Heart left ventricle (tissue), 16 donors: ENCODE data around the gene FBXO21. TPM values are rescaled to one million over a fixed set of nuclear protein-coding genes. Genes with fewer than 3 reads are reported as not detected.

Source experiments
- ATAC-seq, 4 donors: fragments of 200-7000 bp; cut with Tn5 transposase; one replicate each; pipeline ENCODE4 v1.9.1; 2020 to 2022; ENCODE audit warnings: moderate library complexity in 4 of 4, mild to moderate bottlenecking in 3 of 4, moderate number of reproducible peaks in 1 of 4
- DNase-seq, 5 donors: peaks; one replicate each; pipeline ENCODE4 v3.0.0-alpha.2; 2020
- H3K27ac ChIP-seq, 12 donors: fragments of 200-600 bp; sonication (generic) in 4 of 12; one replicate each; pipeline versions ENCODE4 v1.5.0 to v1.8.0; 2016 to 2022; ENCODE audit warnings: mild to moderate bottlenecking in 2 of 12
- H3K27me3 ChIP-seq, 9 donors: fragments of 200-600 bp; sonication (generic) in 2 of 9; one replicate each; pipeline versions ENCODE4 v1.5.1 to v1.8.0; 2016 to 2022; ENCODE audit warnings: mild to moderate bottlenecking in 3 of 9
- H3K36me3 ChIP-seq, 9 donors: fragments of 200-600 bp; sonication (generic) in 2 of 9; one replicate each; pipeline versions ENCODE4 v1.5.0 to v1.8.0; 2018 to 2022; ENCODE audit warnings: mild to moderate bottlenecking in 2 of 9
- H3K4me1 ChIP-seq, 12 donors: fragments of 200-600 bp; sonication (generic) in 4 of 12; one replicate each; pipeline versions ENCODE4 v1.5.0 to v1.8.0; 2016 to 2022; ENCODE audit warnings: mild to moderate bottlenecking in 3 of 12
- H3K4me3 ChIP-seq, 12 donors: fragments of 200-600 bp; sonication (generic) in 4 of 12; one replicate each; pipeline versions ENCODE4 v1.5.0 to v1.8.0; 2017 to 2022; ENCODE audit warnings: mild to moderate bottlenecking in 9 of 12, moderate library complexity in 4 of 12
- H3K9me3 ChIP-seq, 12 donors: fragments of 200-600 bp; sonication (generic) in 4 of 12; one replicate each; pipeline versions ENCODE4 v1.5.0 to v1.8.0; 2016 to 2022; ENCODE audit warnings: mild to moderate bottlenecking in 1 of 12
- POLR2A ChIP-seq, 2 donors: fragments of 450-650 bp; IDR thresholded peaks; one replicate each; pipeline ENCODE4 v1.6.1; 2017; ENCODE audit warnings: antibody characterized with exemption in 2 of 2, mild to moderate bottlenecking in 2 of 2, moderate library complexity in 2 of 2
- WGBS, 4 donors: extraction: QIAGEN DNeasy Blood & Tissue Kit in 2 of 4; methylation state at CpG; one replicate each; pipeline versions ENCODE4 v1.1.5 to v1.1.7; 2013 to 2018; 5-methylcytosine and 5-hydroxymethylcytosine counted together
- intact Hi-C, 10 donors: fragments of 100-400 bp; cut with DNase I; formaldehyde crosslinking; loops; one replicate each; pipeline versions ENCODE4 v1.11.1 to v1.14.2; 2022
- polyA plus RNA-seq, 2 donors: library from polyadenylated mRNA; stranded (reverse); fragments of 200-250 nt; gene quantifications; one replicate each; pipeline ENCODE4 v1.2.3, GENCODE V29; 2013
- total RNA-seq, 9 donors: library from RNA; depleted of rRNA in 2 of 9; stranded (reverse); fragments of >200 nt in 2 of 9; fragmentation: NEBNext Ultra II Directional in 3 of 9; extraction: Animal tissue kit (Norgen Biotek cat#: 25700) in 3 of 9; gene quantifications; one replicate each; pipeline versions ENCODE4 v1.1.0 to v1.2.4, GENCODE V29; 2016 to 2023
- TF ChIP-seq, protein P1 (sequence below), 12 donors: fragments of 200-600 bp; sonication (generic) in 4 of 12; IDR thresholded peaks; one replicate each; pipeline versions ENCODE4 v1.5.0 to v1.8.0; 2018 to 2022; ENCODE audit warnings: antibody characterized with exemption in 12 of 12, mild to moderate bottlenecking in 5 of 12
- donor health status: ischemic (EF 13 %, LVEDD 7.1; RV severe dilation, severe dysfunction).
- donor health status: healthy with polysubstance abuse.
- donor health status: DM: no; HTN: yes; CAD: no.
- donor health status: DM: no; HTN: no; CAD: no.
- donor health status: ischemic (EF 25% LVEDD 6.9; RV normal size, moderate dysfunction).
- donor health status: ischemic (EF 25% LVEDD 5.7; RV mildly dilated, moderate dysfunction).
- donor health status: healthy.
- donor health status: DM: yes; HTN: yes; CAD: no.
- donor health status: ischemic (EF 35%, LVEDD 5.7; RV mildly dilated, moderate dysfunction).
- donor health status: nonischemic (EF 11% LVEDD 7.7; RV severe dilation, severe dysfunction).
- donor health status: DM: yes; HTN: yes; CAD: no.
- donor health status: PGD.
- donor health status: ischemic (EF 29% LVEDD 5.4; RV normal size, mild dysfunction).
- donor health status: nonischemic (EF 23%, LVEDD 6.1; RV moderate dilation, normal function).

The FBXO21 gene
- total and polyA plus RNA-seq, 11 donors, result 10.9 to 82.4 (median 44.1) TPM

DNA sequence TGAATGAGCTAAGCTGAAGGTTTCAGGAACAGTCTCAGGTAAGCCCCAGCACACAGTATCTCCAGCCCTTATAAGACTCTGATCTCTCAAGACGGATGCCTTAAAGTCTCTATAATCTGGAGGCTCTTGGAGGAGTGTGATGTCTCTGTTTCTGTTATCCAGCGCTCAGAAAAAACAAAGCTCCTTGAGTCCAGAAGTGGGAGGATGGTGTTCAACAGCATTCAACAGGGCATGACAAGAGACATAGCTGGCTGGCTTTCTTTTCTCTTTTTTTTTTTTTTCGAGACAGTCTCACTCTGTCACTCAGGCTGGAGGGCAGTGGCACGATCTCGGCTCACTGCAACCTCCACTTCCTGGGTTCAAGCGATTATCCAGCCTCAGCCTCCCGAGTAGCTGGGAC lies 59.5 kb downstream of the FBXO21 start:
- intact Hi-C loops, result no loop called here
- WGBS, 4 donors, result 75 to 80% (median 75%) methylated on average over 7 of the region's 7 CpGs
- Histone ChIP-seq H3K27me3 (no peaks in the 10 kb centered on the region), H3K4me3 (no peak overlapping the region), H3K27ac (no peak overlapping the region), H3K36me3 (no peaks in the 10 kb centered on the region), H3K4me1 (peaks cover 0 to 12% (median 0%) of the 10 kb centered on the region in 12 donors), H3K9me3 (no peaks in the 10 kb centered on the region)
- no peak for ATAC-seq
- TF ChIP-seq, protein P1, sequence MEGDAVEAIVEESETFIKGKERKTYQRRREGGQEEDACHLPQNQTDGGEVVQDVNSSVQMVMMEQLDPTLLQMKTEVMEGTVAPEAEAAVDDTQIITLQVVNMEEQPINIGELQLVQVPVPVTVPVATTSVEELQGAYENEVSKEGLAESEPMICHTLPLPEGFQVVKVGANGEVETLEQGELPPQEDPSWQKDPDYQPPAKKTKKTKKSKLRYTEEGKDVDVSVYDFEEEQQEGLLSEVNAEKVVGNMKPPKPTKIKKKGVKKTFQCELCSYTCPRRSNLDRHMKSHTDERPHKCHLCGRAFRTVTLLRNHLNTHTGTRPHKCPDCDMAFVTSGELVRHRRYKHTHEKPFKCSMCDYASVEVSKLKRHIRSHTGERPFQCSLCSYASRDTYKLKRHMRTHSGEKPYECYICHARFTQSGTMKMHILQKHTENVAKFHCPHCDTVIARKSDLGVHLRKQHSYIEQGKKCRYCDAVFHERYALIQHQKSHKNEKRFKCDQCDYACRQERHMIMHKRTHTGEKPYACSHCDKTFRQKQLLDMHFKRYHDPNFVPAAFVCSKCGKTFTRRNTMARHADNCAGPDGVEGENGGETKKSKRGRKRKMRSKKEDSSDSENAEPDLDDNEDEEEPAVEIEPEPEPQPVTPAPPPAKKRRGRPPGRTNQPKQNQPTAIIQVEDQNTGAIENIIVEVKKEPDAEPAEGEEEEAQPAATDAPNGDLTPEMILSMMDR (IDR thresholded peaks at IDR 0.05), result no peak
- no peak for TF ChIP-seq POLR2A (IDR thresholded peaks at IDR 0.05)
- no peak for DNase-seq

DNA sequence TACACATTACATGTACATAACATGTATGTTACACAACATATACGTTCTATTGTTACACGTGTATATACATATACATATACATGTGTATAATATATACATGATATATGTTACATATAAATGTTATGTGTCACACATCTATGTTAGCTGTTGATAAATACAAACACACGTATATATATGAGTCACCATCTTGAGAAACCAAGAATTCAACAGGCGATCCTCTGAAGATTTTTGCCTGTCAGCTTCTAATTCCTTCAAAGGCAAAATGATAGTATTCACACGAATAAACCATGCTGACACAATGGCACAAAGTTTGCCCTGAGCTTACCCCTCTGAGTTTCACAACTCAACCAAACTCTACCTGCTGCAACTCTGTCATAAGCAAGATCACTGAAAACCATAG lies 60.9 kb downstream of the FBXO21 start:
- ATAC-seq, result no peak
- H3K27ac ChIP-seq, result no peak overlapping the region
- intact Hi-C loops, result loop anchor here in 2 of 10 donors (10.0 kb wide), 2 partner anchors 415 to 425 kb away; no protein-coding TSS in a partner anchor
- TF ChIP-seq, protein P1 (IDR thresholded peaks at IDR 0.05), result no peak
- no peak for TF ChIP-seq POLR2A (IDR thresholded peaks at IDR 0.05)
- no peaks in the 10 kb centered on the region for H3K27me3 ChIP-seq
- WGBS, 4 donors, result 87 to 94% (median 89%) methylated on average over 5 of the region's 5 CpGs
- H3K36me3 ChIP-seq, result no peaks in the 10 kb centered on the region
- no peak for DNase-seq
- H3K4me1 ChIP-seq, result peaks cover 0 to 8% (median 0%) of the 10 kb centered on the region in 12 donors
- no peak overlapping the region for H3K4me3 ChIP-seq
- H3K9me3 ChIP-seq, result no peaks in the 10 kb centered on the region

DNA sequence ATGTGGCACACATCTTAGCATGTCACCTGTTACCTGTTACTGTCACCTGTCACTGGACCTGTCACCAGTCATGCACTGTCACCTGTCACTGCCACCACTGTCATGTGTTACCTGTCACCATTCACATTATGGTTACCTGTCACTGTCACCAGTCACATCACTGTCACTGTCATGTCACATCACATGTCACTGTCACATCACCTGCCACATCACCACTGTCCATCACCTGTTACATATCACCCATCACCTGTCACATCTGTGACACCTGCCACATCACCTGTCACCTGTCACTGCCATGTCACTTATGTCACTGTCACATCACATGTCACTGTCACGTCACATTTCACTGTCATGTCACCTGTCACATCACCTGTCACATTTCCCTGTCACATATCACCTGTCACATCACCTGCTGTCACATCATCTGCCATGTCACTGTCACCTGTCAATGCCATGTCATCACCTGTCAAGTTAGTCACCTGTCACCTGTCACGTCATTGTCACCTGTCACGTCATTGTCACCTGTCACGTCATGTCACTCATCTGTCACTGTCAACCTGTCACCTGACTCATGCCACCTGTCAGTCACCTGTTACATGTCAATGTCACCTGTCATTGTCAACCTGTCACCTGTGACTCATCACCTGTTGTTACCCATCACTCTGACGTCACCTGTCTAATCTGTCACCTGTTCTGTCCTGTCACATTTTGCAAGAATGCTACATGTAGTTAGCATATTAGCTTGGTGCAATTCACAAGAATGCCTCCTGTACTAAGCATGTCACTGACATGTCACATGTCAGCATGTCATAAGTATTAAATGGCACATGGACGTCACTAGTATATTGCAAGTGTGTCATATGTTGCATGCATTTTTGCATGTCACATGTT lies 62.1 kb downstream of the FBXO21 start:
- intact Hi-C loops, result loop anchor here in 2 of 10 donors (10.0 kb wide), 2 partner anchors 413 to 423 kb away; no protein-coding TSS in a partner anchor
- TF ChIP-seq, protein P1 (IDR thresholded peaks at IDR 0.05), result no peak
- TF ChIP-seq POLR2A (IDR thresholded peaks at IDR 0.05), result no peak
- DNase-seq (no peak), ATAC-seq (no peak)
- no peak overlapping the region for H3K27ac ChIP-seq
- no peak overlapping the region for H3K4me3 ChIP-seq
- no peaks in the 10 kb centered on the region for H3K9me3 ChIP-seq
- H3K4me1 ChIP-seq, result peaks cover 0 to 2% (median 0%) of the 10 kb centered on the region in 12 donors
- no peaks in the 10 kb centered on the region for H3K27me3 ChIP-seq
- H3K36me3 ChIP-seq, result no peaks in the 10 kb centered on the region
- 93 to 95% (median 93%) methylated on average over 6 of the region's 6 CpGs for WGBS, 4 donors

DNA sequence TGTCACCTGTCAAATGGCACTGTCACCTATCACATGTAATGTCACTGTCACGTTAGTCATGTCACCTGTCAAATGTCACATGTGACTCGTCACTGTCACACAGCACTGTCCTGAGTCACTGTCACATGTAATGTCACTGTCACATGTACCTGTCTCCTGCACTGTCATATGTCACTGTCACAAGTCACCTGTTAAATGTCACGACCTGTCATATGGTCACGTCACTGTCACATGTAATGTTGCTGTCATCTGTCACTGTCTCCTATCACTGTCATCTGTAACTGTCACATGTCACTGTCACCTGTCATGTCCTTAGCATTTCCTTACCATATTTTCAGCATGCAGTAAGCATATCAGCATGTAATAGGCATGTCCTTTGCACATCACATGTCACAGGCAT lies 63.9 kb downstream of the FBXO21 start:
- ATAC-seq (no peak), DNase-seq (no peak)
- TF ChIP-seq, protein P1 (IDR thresholded peaks at IDR 0.05), result no peak
- TF ChIP-seq POLR2A (IDR thresholded peaks at IDR 0.05), result no peak
- Histone ChIP-seq H3K4me3 (no peak overlapping the region), H3K36me3 (no peaks in the 10 kb centered on the region), H3K27me3 (no peaks in the 10 kb centered on the region), H3K4me1 (peaks cover 0 to 12% (median 5%) of the 10 kb centered on the region in 12 donors), H3K9me3 (no peaks in the 10 kb centered on the region), H3K27ac (no peak overlapping the region)
- 90 to 95% (median 93%) methylated on average over 4 of the region's 4 CpGs for WGBS, 4 donors
- intact Hi-C loops, result loop anchor here in 2 of 10 donors (10.0 kb wide), 2 partner anchors 412 to 422 kb away; no protein-coding TSS in a partner anchor
